ENCODE results near the gene ADAP1.

Gene ADAP1

GRCh38 chr7:934469-935163, 19.9 kb downstream of the ADAP1 start:
- no peaks in the 10 kb centered on the region for H3K27me3 ChIP-seq (ENCODE audit: insufficient read depth, low read length, poor library complexity)
- TF ChIP-seq EZH2 (IDR thresholded peaks at IDR 0.05; ENCODE audit: borderline replicate concordance, low read depth, low read length, severe bottlenecking) (no peak), CTCF (IDR thresholded peaks at IDR 0.05; ENCODE audit: borderline replicate concordance, extremely low read depth, low read length, poor library complexity, severe bottlenecking) (no peak)
- H4K20me1 ChIP-seq (ENCODE audit: insufficient read depth, low read length) = no peaks in the 10 kb centered on the region
- no peak overlapping the region for H2AFZ ChIP-seq (ENCODE audit: low read depth, low read length)
- no peak for DNase-seq
- no peak overlapping the region for H3K4me2 ChIP-seq (ENCODE audit: insufficient read depth, low read length)
- ATAC-seq (ENCODE audit: insufficient read depth, low read depth) = no peak
- no peak overlapping the region for H3K27ac ChIP-seq (ENCODE audit: low read length)
- no peaks in the 10 kb centered on the region for H3K79me2 ChIP-seq (ENCODE audit: insufficient read depth, low read length)
- no peaks in the 10 kb centered on the region for H3K9me3 ChIP-seq (ENCODE audit: insufficient read depth, low read length, severe bottlenecking)
- no peak overlapping the region for H3K9ac ChIP-seq (ENCODE audit: low read depth, low read length)
- H3K36me3 ChIP-seq (ENCODE audit: insufficient read depth, low read length) = no peaks in the 10 kb centered on the region
- H3K4me1 ChIP-seq (ENCODE audit: insufficient read depth, low read length) = no peaks in the 10 kb centered on the region
- H3K4me3 ChIP-seq (ENCODE audit: low read depth in 1 of 2, low read length in 2 of 2) = no peak overlapping the region

- Histone ChIP-seq H3K27me3 (ENCODE audit: insufficient read depth, low read length, poor library complexity) (no peaks in the 10 kb centered on the region), H3K9ac (ENCODE audit: low read depth, low read length) (no peak overlapping the region), H3K4me3 (ENCODE audit: low read depth in 1 of 2, low read length in 2 of 2) (no peak overlapping the region), H3K27ac (ENCODE audit: low read length) (no peak overlapping the region), H3K4me2 (ENCODE audit: insufficient read depth, low read length) (no peak overlapping the region), H2AFZ (ENCODE audit: low read depth, low read length) (no peak overlapping the region), H3K36me3 (ENCODE audit: insufficient read depth, low read length) (no peaks in the 10 kb centered on the region), H3K79me2 (ENCODE audit: insufficient read depth, low read length) (no peaks in the 10 kb centered on the region), H4K20me1 (ENCODE audit: insufficient read depth, low read length) (no peaks in the 10 kb centered on the region), H3K9me3 (ENCODE audit: insufficient read depth, low read length, severe bottlenecking) (no peaks in the 10 kb centered on the region), H3K4me1 (ENCODE audit: insufficient read depth, low read length) (no peaks in the 10 kb centered on the region)
- no peak for ATAC-seq (ENCODE audit: insufficient read depth, low read depth)
- DNase-seq = no peak
- TF ChIP-seq CTCF (IDR thresholded peaks at IDR 0.05; ENCODE audit: borderline replicate concordance, extremely low read depth, low read length, poor library complexity, severe bottlenecking) (no peak), EZH2 (IDR thresholded peaks at IDR 0.05; ENCODE audit: borderline replicate concordance, low read depth, low read length, severe bottlenecking) (no peak)
Observed at GRCh38 chr7:932651-932975, 21.9 kb downstream of the ADAP1 start.

GRCh38 chr7:931871-932650, 22.4 kb downstream of the ADAP1 start:
- Histone ChIP-seq H3K27ac (ENCODE audit: low read length) (no peak overlapping the region), H2AFZ (ENCODE audit: low read depth, low read length) (no peak overlapping the region), H3K4me1 (ENCODE audit: insufficient read depth, low read length) (no peaks in the 10 kb centered on the region), H3K9me3 (ENCODE audit: insufficient read depth, low read length, severe bottlenecking) (no peaks in the 10 kb centered on the region), H3K79me2 (ENCODE audit: insufficient read depth, low read length) (no peaks in the 10 kb centered on the region), H3K4me2 (ENCODE audit: insufficient read depth, low read length) (no peak overlapping the region), H4K20me1 (ENCODE audit: insufficient read depth, low read length) (no peaks in the 10 kb centered on the region), H3K27me3 (ENCODE audit: insufficient read depth, low read length, poor library complexity) (no peaks in the 10 kb centered on the region), H3K9ac (ENCODE audit: low read depth, low read length) (no peak overlapping the region), H3K4me3 (ENCODE audit: low read depth in 1 of 2, low read length in 2 of 2) (no peak overlapping the region), H3K36me3 (ENCODE audit: insufficient read depth, low read length) (no peaks in the 10 kb centered on the region)
- ATAC-seq (ENCODE audit: insufficient read depth, low read depth) = no peak
- no peak for DNase-seq
- no peak for TF ChIP-seq CTCF (IDR thresholded peaks at IDR 0.05; ENCODE audit: borderline replicate concordance, extremely low read depth, low read length, poor library complexity, severe bottlenecking)
- no peak for TF ChIP-seq EZH2 (IDR thresholded peaks at IDR 0.05; ENCODE audit: borderline replicate concordance, low read depth, low read length, severe bottlenecking)

Data from DND-41 (cell line).